Daoy (cell line): Measurements from ENCODE around the gene RIT2. TPM values are rescaled to one million over a fixed set of nuclear protein-coding genes. Genes with fewer than 3 reads are reported as not detected.

Experiments
- DNase-seq: peaks from one replicate; pipeline ENCODE4 v3.0.0-alpha.2; 2015; ENCODE audit warnings: low read depth
- total RNA-seq: library from RNA; depleted of rRNA; stranded (reverse); fragments of >200 nt; shearing (Covaris generic); gene quantifications from 2 replicates; pipeline ENCODE4 v1.2.3, GENCODE V29; 2014

Gene RIT2
- total RNA-seq, 1 experiment from 2014 or later, result not detected

DNA sequence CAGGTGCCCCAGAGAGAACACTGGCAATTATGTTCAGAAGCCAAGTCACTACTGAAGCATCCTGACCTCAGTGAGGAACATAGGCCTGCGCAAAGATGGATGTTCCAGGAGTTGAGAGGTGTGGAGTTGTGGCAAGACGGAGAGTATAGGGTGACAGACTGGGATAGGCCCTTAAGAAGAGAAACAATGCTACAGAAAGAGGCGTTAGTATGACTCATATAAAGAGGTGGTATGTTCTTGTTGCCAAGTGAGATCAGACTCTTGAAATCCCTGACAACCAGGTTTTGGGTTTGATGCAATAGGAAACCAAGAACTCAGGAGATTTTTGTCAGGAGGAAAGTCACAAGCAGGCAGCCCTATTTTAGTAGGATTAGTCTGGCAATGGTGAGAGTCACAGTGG is 185.6 kb downstream of the RIT2 start:
- DNase-seq, result no peak

DNA sequence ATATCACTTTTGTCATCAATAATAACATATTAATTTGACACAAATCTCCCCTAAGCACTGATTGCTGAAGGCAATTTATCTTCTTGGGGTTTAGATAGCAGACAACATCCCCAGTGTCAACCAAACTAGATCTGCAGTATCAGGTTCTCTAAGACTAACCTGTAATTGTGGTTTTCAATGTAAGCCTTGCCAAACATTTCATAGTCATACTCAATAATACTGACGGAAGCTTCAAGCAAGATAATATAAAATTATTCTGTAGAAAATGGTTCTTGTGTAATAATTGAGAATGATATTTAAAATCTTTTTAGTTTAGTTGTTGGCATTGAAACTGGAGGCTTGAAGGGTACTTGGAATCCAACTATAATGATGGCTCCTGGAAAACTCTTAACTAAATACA is 186.3 kb downstream of the RIT2 start:
- no peak for DNase-seq

DNA sequence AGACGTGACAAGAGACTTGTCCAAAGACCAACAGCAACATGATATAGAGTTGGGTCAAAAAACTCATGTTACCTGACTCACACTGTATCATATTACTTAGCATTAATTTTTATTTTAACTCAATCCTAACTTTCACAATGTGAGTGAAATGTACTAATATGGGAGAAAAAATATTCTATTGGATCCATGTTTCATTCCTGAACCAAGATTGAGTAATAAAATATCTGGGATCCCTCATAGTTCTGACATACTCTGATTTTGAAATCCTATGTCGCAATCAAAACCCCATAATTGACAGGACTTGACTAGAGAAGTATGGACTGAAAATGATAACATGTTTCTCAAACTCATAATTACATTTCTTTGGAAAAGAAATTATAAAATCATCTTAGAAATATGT is 190.4 kb downstream of the RIT2 start:
- no peak for DNase-seq

DNA sequence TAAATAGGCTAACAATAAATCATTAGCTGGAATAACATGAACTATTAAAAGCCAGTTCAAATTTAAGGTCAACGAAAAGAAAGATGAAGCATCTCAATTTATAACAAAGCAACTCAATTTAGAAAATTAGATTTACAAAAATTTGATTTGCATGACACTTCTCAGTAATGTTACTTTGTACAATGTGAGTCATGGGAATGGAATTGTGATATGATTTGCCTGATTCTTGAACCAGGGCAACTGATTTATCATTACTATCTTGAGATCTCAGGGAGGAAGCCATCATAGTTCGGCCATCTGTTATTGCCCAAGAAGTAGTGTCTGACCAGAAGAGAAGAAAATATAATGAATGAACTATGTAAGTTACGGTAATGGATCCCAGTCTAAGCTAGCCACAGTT is 193.1 kb downstream of the RIT2 start:
- DNase-seq, result no peak

DNA sequence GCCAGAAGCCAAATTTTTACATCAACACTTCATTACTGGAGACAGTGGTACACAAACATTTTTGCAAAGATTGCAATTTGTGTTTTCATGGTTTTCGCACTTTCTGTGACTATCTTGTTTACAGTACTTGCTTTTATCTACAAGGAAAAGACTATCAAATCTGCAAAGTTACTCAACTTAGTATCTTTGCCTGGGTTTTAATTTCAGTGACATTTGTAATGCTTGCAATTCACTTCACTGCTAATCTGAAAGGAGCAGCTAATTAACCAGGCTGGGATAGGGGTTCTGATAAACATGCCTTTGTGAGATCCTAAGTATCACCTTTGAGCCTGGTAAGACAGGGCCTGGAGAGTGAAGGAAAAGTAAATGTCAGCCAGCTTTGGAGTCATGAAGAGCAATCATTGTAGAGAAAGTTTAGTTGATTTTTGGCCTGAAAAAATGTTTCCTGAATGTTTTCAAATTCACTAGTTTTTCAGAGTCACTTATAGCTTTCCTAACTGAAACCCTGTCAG is 194.2 kb downstream of the RIT2 start:
- DNase-seq, result no peak

DNA sequence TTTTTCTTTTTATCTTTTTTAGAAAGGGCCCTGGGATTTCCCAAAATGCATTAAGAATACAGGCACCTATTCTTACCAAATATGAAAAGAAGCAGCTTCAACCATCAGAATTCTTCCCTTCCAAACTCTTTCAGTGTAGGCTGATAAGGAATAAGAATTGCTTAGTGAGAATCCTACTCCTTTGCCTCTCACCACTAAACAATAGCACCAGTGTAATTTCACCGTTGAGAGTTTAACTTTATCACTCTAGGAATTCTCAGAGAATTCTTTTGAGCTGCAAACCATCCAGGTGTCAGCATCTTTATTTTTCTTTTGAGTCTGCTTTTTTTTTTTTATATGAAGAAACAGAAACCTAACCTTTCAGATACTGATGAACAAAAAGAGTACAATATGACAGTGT is 194.9 kb downstream of the RIT2 start:
- no peak for DNase-seq

DNA sequence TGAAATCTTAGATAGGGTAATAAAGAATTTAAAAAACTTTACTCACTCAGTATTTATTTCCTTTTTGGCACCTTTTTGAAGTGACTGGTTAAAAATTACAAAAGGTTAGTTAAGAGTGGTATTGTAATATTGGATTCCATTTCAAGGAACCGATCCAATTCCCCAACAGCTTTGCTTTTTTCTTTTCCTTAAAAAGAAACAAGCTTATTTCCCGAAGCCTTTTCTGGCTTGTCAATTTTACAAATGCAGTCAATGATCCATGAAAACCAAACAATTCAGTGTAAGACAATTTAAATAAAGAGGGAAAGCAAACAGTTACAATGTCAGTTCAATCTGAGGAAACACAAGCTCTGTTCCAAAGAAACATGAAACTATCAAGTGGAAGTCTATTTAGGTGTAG is 200.2 kb downstream of the RIT2 start:
- no peak for DNase-seq

DNA sequence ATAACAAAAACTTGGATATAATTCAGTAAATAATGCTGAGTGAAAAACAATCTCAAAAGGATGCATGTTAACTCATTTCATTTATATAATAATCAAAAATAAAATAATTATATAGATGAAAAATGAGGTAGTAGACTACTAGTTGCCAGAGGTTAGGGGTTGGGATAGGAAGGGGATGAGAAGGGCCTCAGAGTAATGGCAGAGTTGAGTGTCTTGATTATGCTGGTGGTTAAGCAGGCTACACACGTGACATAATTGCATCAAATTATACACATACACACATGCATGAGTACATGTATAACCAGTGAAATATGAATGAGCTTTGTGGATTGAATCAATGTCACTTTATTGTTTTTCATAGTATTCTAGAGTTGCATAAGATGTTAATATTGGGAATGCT is 201.0 kb downstream of the RIT2 start:
- DNase-seq, result no peak

DNA sequence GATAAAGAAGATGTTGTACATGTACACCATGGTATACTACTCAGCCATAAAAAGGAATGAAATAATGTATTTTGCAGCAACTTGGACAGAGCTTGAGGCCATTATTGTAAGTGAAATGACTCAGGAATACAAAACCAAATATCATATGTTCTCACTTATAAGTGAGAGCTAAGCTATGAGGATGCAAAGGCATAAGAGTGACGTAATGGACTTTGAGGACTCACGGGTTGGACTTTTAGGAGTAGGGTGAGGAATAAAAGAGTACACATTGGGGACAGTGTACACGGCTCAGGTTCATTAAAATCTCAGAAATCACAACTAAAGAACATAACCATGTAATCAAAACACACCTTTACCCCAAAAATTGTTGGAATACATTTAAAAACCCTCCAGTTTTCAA is 206.4 kb downstream of the RIT2 start:
- no peak for DNase-seq

DNA sequence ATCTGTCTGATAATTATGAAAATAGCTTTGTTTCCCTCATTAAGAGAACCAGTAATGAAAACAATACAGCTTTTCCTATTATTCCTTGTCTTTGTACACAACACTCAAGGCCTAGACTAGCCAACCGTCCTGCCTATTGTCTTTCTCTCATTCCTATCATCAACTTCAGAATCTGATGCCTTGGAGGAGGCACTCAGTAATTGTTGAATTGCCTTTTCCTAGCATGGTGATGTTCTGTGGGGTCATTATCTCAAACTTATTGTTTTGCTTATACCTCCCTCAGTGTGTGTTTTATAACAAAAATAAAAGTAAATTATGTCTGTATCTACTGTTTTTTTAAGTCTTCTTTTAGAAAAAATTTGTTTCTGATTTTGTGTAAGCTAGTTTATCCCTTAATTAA is 208.7 kb downstream of the RIT2 start:
- no peak for DNase-seq

DNA sequence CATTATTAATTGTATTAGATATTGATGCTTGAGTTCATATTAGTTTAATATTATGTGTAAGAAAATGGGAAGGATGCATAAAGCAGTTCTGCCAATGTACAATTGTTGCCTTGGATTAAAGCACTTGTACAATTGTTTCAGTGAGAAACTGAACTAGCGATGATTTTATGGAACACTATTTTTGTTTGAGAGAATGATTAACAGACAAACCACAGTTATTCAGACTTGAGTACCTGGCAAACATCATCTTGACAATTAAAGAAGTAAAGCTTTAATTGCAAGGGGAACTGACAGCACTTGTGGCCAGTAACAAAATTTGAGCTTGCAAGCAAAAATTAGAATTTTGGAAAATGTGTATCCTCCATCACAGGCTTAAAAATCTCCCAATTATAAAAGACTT is 214.3 kb downstream of the RIT2 start:
- no peak for DNase-seq

DNA sequence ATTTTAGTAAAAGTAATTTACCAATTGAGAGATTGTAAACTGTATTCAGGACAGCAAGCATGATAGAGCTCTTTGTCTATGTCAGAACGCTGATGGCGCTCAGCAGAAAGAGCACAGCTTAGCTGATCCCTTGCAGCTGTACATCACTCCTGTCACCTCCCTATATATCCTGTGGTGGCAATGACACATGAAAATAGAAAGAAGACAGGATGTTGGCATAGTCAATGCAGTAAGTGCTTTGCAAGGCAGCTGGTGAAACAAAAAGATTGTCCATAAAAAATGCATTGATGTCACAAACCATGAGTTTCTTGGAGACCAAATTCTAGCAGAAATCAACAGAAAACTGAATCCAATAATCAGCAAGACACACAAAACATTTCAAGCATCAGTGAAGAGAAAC is 221.5 kb downstream of the RIT2 start:
- DNase-seq, result no peak

DNA sequence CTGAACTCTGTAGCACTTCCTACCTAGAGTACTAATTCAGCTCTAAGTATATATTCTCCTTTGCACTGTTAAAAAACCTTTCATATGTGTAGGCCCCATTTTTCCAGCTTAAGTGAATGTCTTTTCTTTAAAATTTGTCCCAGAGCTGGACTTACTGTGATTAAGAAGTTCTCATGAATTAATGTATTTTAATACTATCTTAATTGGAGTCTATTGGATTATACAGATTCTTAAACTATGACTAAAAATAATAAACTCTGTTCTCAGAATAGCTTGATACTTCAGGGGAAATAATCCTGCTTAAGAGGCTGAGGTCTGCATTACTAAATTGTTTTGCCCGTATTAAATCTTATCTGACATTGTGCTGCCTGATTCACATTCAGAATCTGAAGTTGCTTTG is 223.3 kb downstream of the RIT2 start:
- no peak for DNase-seq

DNA sequence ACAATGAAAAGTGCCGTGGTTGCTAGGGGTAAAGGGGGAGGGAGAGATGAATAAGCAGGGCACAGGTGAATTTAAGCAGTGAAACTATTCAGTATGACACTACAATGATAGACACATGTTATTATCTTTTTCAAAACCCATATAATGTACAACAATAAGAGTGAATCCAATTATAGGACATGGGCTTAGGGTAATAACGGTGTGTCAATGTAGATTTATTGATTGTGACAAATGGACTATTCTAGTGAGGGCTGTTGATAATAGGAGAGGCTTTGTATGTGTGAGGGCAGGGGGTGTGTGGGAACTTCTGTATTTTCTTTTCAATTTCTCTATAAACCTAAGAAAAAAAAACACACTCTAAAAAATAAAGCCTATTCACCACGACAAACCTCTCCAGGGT is 223.8 kb downstream of the RIT2 start:
- no peak for DNase-seq

DNA sequence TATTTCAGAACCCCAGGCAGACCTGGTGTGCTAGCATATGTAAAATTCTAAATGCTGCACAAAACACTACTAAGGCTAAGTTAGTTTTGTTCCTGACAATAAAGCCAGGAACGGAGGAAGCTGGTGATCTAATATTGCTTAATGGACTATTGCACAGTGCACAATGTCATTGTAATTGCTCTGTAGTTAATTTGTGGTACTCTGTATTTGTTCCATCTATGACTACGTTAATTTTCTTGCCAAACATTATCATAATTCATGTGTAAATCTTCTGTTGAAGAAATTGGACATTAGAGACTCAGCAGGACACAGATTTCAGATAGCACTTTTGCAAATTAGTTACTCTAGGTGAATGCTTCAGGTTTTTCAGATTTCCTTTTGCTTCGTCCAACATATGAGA is 232.3 kb downstream of the RIT2 start:
- DNase-seq, result no peak

DNA sequence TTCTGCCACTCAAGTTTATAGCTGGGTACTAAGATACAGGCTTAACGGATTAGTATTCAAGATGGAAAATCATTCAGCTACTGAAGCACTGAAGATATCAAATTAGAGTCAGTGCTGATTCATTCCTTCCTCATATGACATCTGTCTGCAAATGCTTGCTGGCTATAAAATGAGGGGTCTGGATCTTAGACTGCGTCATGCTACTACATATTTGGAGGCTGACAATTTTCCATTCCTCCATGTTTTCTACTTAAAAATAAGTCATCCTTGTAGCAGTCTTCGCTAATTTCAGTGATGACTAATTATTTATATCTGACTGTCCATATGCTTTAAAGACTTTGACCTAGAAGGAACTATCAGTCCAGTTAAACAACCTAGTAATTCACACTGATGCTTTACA is 233.4 kb downstream of the RIT2 start:
- DNase-seq, result no peak

DNA sequence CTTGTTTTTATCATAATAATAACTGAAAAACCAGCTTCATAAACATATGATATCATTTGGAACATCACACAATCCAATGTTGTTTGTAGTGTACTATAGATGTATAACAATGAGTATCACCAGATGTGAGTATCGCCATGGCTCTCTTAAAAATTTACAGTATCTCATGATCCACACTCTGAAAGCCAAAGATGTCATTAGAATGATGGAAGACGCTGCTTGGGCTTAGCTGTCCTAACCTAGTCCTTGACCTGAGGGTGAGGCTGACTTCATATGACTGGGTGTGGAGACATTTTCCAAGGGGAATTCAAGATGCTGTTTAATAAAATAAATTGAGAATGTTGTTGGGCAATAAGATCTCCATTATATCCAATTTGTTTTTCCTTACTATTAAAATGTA is 242.6 kb downstream of the RIT2 start:
- no peak for DNase-seq

DNA sequence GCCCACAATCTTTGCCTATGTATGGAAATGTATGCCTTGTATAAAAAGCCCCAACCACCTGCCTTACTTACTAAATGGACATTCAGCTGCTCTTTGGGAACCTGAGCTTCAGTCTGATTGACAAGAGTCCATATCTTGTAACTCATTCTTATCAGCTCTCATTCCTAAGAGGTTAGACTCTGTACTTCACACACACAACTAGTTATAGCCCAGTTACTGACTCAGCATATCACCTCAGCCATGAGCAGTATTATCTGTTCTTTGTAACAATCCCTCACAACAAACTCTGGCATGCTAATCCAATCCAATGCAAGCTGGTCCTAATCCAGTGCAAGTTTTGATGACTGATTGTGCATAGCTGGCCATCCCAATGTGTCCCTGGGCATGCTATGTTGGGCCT is 250.6 kb downstream of the RIT2 start:
- no peak for DNase-seq

DNA sequence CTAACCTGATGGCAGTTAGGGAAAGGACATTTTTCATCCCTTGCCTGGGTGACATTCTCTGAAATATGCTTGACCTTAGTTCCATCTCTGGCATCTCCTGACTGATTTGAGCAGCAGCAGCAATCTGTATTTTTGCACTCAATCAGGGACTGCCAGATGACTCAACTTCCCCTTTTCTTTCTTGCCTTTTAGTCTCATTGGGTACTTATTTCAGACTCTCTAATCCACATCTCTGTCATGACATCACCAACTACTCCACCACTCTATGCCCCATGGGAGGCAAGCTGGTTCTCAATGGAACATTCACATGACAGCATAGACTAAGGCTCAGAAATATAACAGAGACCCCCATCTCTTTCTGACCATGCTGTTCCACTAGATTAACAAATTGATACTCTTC is 254.2 kb downstream of the RIT2 start:
- no peak for DNase-seq

DNA sequence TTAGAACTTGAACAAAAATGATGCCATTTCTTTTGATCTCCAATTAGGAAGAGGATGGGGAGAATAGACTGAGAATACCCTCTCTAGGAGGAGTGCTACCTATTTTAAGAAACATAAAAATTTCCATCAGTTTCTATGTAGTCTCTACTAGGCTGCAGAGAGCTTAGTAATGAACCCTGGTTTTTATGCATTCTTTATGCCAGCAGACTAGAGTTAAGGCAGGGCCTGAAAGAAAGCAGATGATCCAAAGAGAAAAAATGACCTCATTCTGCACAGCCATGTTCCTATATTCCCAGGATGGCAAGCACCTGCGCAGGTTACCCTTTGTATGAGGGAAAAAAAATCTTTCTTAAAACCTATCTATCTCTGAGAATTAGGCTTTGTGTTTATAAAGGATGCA is 254.9 kb downstream of the RIT2 start:
- DNase-seq, result no peak

DNA sequence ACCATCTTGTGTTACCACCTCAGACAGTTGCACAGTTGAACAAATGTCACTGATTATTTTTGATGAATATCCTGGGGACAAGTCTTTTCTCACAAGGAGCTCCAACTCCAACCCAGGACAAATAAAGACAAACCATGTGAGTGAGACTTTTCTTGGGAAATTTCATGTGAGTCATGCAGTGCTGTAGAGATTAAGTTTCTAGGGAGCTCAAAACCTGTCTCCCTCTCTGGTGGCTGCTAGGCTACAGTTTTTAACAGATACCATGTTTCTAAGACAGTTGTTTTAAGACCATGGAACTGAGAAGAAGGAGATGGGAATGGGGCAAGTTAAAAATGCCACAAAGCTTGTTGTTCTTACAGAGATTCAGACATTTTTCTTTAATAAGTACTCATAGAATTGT is 255.5 kb downstream of the RIT2 start:
- no peak for DNase-seq

DNA sequence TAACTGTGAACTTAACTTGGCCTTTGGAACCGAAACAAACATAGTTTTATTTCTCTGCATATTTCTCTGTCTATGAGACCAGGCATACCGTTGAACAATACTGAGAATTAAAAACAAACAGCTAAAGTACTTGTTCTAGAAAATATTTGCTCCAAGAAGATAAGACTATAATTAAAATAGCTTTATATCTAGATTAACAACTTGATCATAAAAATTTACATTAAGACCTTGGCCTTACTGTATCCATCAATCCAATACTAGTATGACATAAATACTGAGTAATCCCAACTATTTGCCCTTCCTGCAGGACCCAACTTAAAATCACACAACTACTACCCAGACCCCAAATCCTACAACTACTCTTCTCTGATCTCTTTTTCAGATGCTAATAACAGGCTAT is 260.9 kb downstream of the RIT2 start:
- DNase-seq, result no peak

DNA sequence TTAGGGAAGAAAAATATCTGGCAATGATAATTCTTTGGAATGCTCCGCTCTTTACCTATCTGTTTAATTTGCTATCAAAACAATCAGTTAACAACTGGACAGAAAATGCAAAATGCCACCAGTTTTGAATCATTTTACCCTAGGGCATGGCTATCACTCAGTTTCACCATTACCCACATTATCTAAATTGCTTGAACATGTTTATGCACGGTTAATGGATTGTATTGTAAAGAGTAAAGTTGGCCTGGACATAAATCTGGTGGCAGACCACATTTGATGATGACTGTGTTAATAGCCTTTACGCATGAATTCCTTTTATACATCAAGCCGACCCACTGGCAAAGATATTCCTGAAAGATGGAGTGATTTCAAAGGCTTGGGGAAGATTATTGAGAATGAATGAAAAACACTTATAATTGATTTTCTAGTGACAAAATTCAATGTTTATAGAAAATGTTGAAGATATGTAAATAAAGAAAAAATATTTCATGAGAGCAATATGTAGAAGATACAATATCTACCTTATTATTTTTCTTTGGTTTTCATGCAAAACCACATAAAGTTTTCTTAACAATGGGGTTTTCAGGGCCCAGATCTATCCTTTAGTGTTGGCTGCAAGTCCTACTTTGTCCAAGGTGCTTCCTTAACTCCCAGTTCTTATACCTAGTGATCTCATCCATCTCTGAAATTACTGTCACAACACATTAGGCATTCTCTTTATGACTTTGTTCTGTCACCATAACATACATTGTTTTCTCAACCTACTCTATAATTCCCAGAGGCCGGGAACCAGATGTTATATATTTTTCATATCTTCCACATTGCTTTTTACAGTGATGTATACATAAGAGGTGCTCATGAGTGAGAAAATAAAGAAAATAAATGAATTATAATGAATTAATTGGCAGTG is 265.1 kb downstream of the RIT2 start:
- no peak for DNase-seq

DNA sequence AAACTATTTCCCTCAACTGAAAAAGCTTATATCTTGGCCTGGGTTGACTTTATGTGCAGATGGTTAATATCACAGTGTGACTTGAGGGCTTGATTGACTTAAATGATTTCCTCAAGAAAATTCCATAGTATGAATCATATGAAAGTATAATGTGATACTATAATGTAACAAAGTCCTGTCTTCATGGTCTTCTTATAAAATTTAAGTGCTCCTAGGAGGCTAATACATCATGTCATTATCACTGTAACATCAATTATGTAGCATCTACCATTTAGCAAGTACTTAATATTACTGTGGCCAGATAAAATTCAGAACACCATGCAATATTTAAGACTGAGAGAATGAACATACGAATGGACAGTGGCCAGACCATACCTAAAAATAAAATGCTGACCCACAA is 276.1 kb downstream of the RIT2 start:
- no peak for DNase-seq
